ENCODE measurements around the gene TACC2. TPM values are rescaled to one million over a fixed set of nuclear protein-coding genes. Genes with fewer than 3 reads are reported as not detected.
A peak's percentile ranks its signal among the peaks of the same experiment; 100 is the strongest.

The TACC2 gene
- total RNA-seq, 1 donor from 2014 or later, result 22.0 TPM

DNA sequence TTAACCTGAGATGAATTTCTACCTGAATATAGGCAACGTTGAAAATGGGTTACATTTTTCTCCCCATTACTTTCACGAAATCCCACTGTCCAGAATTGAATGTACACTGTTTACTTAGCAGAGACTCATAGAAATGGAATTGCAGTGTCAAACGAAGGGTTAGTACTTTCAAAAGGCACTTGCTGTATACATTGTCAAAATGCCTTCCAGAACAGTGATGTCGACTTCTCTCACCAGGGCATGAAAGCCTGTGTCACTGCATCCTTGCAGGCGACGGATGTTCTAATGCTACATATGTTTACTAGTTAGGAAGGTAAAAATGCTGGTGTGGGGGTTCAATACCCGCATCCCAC, 41.2 kb downstream of the TACC2 start:
- H3K4me3 Mint-ChIP-seq (ENCODE audit: unreplicated experiment), result no peak overlapping the region
- TF ChIP-seq EZH2 (IDR thresholded peaks at IDR 0.05; ENCODE audit: insufficient read depth, low read length), result no peak
- TF ChIP-seq, protein P1, sequence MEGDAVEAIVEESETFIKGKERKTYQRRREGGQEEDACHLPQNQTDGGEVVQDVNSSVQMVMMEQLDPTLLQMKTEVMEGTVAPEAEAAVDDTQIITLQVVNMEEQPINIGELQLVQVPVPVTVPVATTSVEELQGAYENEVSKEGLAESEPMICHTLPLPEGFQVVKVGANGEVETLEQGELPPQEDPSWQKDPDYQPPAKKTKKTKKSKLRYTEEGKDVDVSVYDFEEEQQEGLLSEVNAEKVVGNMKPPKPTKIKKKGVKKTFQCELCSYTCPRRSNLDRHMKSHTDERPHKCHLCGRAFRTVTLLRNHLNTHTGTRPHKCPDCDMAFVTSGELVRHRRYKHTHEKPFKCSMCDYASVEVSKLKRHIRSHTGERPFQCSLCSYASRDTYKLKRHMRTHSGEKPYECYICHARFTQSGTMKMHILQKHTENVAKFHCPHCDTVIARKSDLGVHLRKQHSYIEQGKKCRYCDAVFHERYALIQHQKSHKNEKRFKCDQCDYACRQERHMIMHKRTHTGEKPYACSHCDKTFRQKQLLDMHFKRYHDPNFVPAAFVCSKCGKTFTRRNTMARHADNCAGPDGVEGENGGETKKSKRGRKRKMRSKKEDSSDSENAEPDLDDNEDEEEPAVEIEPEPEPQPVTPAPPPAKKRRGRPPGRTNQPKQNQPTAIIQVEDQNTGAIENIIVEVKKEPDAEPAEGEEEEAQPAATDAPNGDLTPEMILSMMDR (IDR thresholded peaks at IDR 0.05; ENCODE audit: insufficient read depth, low read depth, low read length), result no peak
- Histone ChIP-seq H3K27ac (ENCODE audit: low read depth, low read length) (no peak overlapping the region), H3K36me3 (ENCODE audit: insufficient read depth, low read length) (no peaks in the 10 kb centered on the region), H3K4me3 (ENCODE audit: insufficient read depth, low read depth, low read length) (no peak overlapping the region), H3K79me2 (ENCODE audit: insufficient read depth, low read length) (no peaks in the 10 kb centered on the region), H3K4me1 (ENCODE audit: insufficient read depth, low read length) (no peaks in the 10 kb centered on the region), H3K4me2 (ENCODE audit: low read length) (no peak overlapping the region), H4K20me1 (ENCODE audit: insufficient read depth, low read length) (no peaks in the 10 kb centered on the region), H3K9me3 (ENCODE audit: insufficient read depth, low read depth, low read length) (no peaks in the 10 kb centered on the region), H3K9ac (ENCODE audit: low read length) (no peak overlapping the region), H3K27me3 (ENCODE audit: insufficient read depth, low read length) (no peaks in the 10 kb centered on the region), H2AFZ (ENCODE audit: low read depth, low read length) (no peak overlapping the region)
- FAIRE-seq (no peak), DNase-seq (ENCODE audit: low read depth) (no peak)
- H3K36me3 Mint-ChIP-seq (ENCODE audit: low read depth, unreplicated experiment), result no peaks in the 10 kb centered on the region
- H3K4me1 Mint-ChIP-seq (ENCODE audit: low read depth, unreplicated experiment), result no peaks in the 10 kb centered on the region
- peaks cover 7% of the 10 kb centered on the region for H3K27me3 Mint-ChIP-seq (ENCODE audit: low read depth, unreplicated experiment)
- no peak overlapping the region for H3K27ac Mint-ChIP-seq (ENCODE audit: unreplicated experiment)
- no peaks in the 10 kb centered on the region for H3K9me3 Mint-ChIP-seq (ENCODE audit: unreplicated experiment)

DNA sequence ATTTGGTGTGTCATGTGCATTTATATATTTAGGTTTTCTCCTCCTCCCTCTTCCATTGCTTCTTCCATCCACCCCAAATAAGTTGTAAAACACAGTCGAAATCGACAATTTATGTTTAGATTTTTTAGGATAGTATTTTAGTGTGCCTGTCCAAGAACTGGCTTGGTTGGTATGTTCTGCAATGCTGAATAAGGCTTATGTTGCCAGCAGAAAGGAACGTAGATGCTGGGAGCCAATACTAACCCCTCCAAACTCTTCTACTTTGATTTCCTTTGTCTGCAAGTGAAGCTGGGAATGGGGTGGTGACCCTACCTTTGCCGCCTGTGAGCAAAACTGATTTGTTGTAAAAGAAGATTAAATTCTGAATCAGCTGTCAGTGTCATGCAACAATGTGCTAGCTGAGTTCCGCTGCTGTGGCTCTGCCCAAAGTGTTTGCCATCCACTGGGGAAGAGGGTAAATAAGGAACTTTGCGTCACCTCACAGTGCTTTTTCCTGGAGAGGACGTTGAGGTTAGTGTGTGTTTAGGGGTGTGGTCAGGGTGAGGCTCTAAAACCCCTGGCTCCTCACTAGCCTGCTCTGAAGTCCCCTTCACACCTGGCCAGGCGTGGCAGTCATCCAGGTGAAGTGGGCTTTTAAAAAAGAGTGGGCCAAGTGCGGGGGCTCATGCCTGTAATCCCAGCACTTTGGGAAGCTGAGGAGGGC, 44.4 kb downstream of the TACC2 start:
- Histone ChIP-seq H3K4me1 (ENCODE audit: insufficient read depth, low read length) (no peaks in the 10 kb centered on the region), H3K4me3 (ENCODE audit: insufficient read depth, low read depth, low read length) (no peak overlapping the region), H3K27me3 (ENCODE audit: insufficient read depth, low read length) (no peaks in the 10 kb centered on the region), H3K4me2 (ENCODE audit: low read length) (no peak overlapping the region), H3K9me3 (ENCODE audit: insufficient read depth, low read depth, low read length) (no peaks in the 10 kb centered on the region), H3K9ac (ENCODE audit: low read length) (no peak overlapping the region), H4K20me1 (ENCODE audit: insufficient read depth, low read length) (no peaks in the 10 kb centered on the region), H3K36me3 (ENCODE audit: insufficient read depth, low read length) (no peaks in the 10 kb centered on the region), H3K27ac (ENCODE audit: low read depth, low read length) (no peak overlapping the region), H2AFZ (ENCODE audit: low read depth, low read length) (no peak overlapping the region), H3K79me2 (ENCODE audit: insufficient read depth, low read length) (no peaks in the 10 kb centered on the region)
- Mint-ChIP-seq H3K4me1 (ENCODE audit: low read depth, unreplicated experiment) (no peaks in the 10 kb centered on the region), H3K36me3 (ENCODE audit: low read depth, unreplicated experiment) (peaks cover 3% of the 10 kb centered on the region), H3K27ac (ENCODE audit: unreplicated experiment) (no peak overlapping the region), H3K4me3 (ENCODE audit: unreplicated experiment) (no peak overlapping the region), H3K9me3 (ENCODE audit: unreplicated experiment) (peaks cover 1% of the 10 kb centered on the region), H3K27me3 (ENCODE audit: low read depth, unreplicated experiment) (peaks cover 18% of the 10 kb centered on the region)
- TF ChIP-seq, protein P1 (IDR thresholded peaks at IDR 0.05; ENCODE audit: insufficient read depth, low read depth, low read length), result no peak
- TF ChIP-seq EZH2 (IDR thresholded peaks at IDR 0.05; ENCODE audit: insufficient read depth, low read length), result no peak
- no peak for DNase-seq (ENCODE audit: low read depth)
- FAIRE-seq, result no peak

DNA sequence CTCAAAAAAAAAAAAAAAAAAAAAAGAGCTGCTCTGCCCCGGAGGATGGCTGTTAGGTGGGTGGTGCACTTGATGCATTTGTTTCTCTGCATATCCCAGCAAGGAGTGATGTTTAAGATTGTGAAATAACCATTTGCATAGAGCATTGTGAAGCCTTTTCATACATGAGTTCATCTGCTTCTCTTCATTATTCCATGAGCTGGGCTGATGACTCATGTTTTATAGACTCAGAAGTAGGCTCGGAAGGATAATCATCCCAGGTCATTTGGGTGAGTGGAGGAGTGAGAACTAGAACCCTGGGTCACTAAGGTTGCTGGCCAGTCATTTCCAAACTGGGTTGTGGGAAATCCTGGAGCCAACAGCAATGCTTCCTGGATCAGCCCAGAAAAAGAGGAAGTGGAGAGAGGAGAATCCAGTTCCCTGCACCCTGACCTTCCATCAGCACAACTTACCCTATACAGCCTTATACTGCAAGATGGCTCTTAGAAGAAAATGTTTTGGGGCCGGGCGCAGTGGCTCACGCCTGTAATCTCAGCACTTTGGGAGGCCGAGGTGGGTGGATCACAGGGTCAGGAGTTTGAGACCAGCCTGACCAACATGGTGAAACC, 45.3 kb downstream of the TACC2 start:
- no peak overlapping the region for H3K4me3 ChIP-seq (ENCODE audit: insufficient read depth, low read depth, low read length)
- H3K79me2 ChIP-seq (ENCODE audit: insufficient read depth, low read length), result no peaks in the 10 kb centered on the region
- peaks cover 2% of the 10 kb centered on the region for H3K9me3 Mint-ChIP-seq (ENCODE audit: unreplicated experiment)
- DNase-seq (ENCODE audit: low read depth) (peak; percentile 32), FAIRE-seq (no peak)
- no peak for TF ChIP-seq EZH2 (IDR thresholded peaks at IDR 0.05; ENCODE audit: insufficient read depth, low read length)
- no peak overlapping the region for H3K9ac ChIP-seq (ENCODE audit: low read length)
- H3K4me2 ChIP-seq (ENCODE audit: low read length), result no peak overlapping the region
- no peaks in the 10 kb centered on the region for H3K36me3 ChIP-seq (ENCODE audit: insufficient read depth, low read length)
- H4K20me1 ChIP-seq (ENCODE audit: insufficient read depth, low read length), result no peaks in the 10 kb centered on the region
- no peak overlapping the region for H3K4me3 Mint-ChIP-seq (ENCODE audit: unreplicated experiment)
- H3K27me3 Mint-ChIP-seq (ENCODE audit: low read depth, unreplicated experiment), result peaks cover 21% of the 10 kb centered on the region
- no peak overlapping the region for H3K27ac Mint-ChIP-seq (ENCODE audit: unreplicated experiment)
- no peak overlapping the region for H3K27ac ChIP-seq (ENCODE audit: low read depth, low read length)
- H3K4me1 ChIP-seq (ENCODE audit: insufficient read depth, low read length), result no peaks in the 10 kb centered on the region
- no peak overlapping the region for H2AFZ ChIP-seq (ENCODE audit: low read depth, low read length)
- H3K9me3 ChIP-seq (ENCODE audit: insufficient read depth, low read depth, low read length), result no peaks in the 10 kb centered on the region
- no peaks in the 10 kb centered on the region for H3K4me1 Mint-ChIP-seq (ENCODE audit: low read depth, unreplicated experiment)
- no peaks in the 10 kb centered on the region for H3K27me3 ChIP-seq (ENCODE audit: insufficient read depth, low read length)
- H3K36me3 Mint-ChIP-seq (ENCODE audit: low read depth, unreplicated experiment), result peaks cover 3% of the 10 kb centered on the region

Data from astrocyte (in vitro differentiated cells and primary cell).